ENCODE results near the gene ITGA1. TPM values are rescaled to one million over a fixed set of nuclear protein-coding genes. Genes with fewer than 3 reads are reported as not detected.

The ITGA1 gene
- total RNA-seq, 6 experiments from 2014 or later = 46.9 to 101 (median 83.9) TPM

DNA sequence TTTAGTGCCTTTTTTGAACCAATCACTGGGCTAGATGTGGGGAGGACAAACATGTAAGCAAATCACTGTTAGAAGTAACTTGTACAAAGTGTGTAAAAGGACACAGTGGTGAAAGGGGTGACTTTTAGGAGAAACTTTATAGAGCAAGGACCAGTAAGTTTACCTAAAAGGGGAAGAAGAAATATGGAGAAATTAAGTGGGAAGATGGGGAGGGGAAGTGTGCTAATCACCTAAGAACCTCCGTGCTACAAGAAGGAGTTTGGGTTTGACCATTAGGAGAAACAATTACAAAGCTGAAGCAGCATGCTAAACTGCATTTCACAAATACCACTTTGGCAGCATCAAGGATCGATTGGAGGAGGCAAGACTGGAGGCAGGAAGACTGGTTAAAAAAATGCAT is 17.3 kb downstream of the ITGA1 start:
- TF ChIP-seq, protein P1, sequence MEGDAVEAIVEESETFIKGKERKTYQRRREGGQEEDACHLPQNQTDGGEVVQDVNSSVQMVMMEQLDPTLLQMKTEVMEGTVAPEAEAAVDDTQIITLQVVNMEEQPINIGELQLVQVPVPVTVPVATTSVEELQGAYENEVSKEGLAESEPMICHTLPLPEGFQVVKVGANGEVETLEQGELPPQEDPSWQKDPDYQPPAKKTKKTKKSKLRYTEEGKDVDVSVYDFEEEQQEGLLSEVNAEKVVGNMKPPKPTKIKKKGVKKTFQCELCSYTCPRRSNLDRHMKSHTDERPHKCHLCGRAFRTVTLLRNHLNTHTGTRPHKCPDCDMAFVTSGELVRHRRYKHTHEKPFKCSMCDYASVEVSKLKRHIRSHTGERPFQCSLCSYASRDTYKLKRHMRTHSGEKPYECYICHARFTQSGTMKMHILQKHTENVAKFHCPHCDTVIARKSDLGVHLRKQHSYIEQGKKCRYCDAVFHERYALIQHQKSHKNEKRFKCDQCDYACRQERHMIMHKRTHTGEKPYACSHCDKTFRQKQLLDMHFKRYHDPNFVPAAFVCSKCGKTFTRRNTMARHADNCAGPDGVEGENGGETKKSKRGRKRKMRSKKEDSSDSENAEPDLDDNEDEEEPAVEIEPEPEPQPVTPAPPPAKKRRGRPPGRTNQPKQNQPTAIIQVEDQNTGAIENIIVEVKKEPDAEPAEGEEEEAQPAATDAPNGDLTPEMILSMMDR (IDR thresholded peaks at IDR 0.05) = no peak
- no peak for DNase-seq
- H3K4me1 Mint-ChIP-seq (ENCODE audit: low read depth) = peaks cover 71% of the 10 kb centered on the region
- peaks cover 60% of the 10 kb centered on the region for H3K36me3 Mint-ChIP-seq (ENCODE audit: low read depth)
- peaks cover under 1% of the 10 kb centered on the region; the same call in 1 of the 2 replicates for H3K27me3 Mint-ChIP-seq (ENCODE audit: insufficient read depth)
- H3K9me3 Mint-ChIP-seq = no peaks in the 10 kb centered on the region
- H3K27ac Mint-ChIP-seq = peak overlapping the region; percentile 65
- peak overlapping the region; percentile 70 for H3K4me3 Mint-ChIP-seq

DNA sequence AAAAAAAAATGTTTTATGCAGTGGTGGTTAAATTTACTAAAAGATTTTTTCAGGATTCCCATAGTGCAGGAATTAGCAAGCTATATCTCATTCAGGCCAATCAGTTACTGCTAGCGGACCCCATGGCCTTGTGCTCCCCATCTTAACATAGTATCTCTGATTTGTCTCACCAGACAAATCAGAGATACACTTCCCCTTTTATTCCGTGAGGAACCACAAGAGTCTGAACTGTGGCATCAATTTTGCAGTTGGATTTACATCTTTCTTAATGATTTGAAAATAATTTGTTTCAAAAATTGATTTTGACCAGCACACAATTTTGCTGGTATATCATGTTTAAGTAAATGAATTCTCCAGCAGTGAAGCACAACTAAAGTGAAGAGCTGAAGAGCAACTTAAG is 17.9 kb downstream of the ITGA1 start:
- H3K36me3 Mint-ChIP-seq (ENCODE audit: low read depth) = peaks cover 57% of the 10 kb centered on the region
- peak overlapping the region; percentile 70 for H3K4me3 Mint-ChIP-seq
- H3K27me3 Mint-ChIP-seq (ENCODE audit: insufficient read depth) = no peaks in the 10 kb centered on the region; the same call in 1 of the 2 replicates
- peak overlapping the region; percentile 43 for H3K27ac Mint-ChIP-seq
- DNase-seq = no peak
- H3K4me1 Mint-ChIP-seq (ENCODE audit: low read depth) = peaks cover 77% of the 10 kb centered on the region
- H3K9me3 Mint-ChIP-seq = no peaks in the 10 kb centered on the region
- TF ChIP-seq, protein P1 (IDR thresholded peaks at IDR 0.05) = no peak

DNA sequence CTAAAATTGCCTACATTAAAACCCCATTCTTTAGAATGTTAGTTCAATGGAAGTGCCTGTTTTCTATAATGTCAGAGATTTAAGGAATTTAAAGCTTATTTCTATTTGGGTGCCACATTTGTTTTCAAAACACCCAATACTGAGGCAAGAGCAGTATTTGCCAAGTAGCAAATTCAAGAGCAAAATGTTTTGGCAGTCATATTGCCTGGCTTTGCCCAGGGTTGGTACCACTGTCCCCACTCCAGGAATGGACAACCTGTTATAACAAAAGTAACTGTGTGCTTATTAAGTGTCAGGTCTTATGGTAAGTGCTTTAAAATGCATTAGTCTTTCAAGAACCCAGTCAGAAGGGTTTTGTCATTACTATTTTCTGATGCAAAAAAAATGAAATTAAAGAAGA is 19.3 kb downstream of the ITGA1 start:
- Mint-ChIP-seq H3K9me3 (no peaks in the 10 kb centered on the region), H3K4me3 (no peak overlapping the region; the same call in 1 of the 2 replicates), H3K27me3 (ENCODE audit: insufficient read depth) (no peaks in the 10 kb centered on the region; the same call in 1 of the 2 replicates), H3K4me1 (ENCODE audit: low read depth) (peaks cover 91% of the 10 kb centered on the region), H3K27ac (no peak overlapping the region), H3K36me3 (ENCODE audit: low read depth) (peaks cover 43% of the 10 kb centered on the region)
- DNase-seq = no peak
- TF ChIP-seq, protein P1 (IDR thresholded peaks at IDR 0.05) = no peak

DNA sequence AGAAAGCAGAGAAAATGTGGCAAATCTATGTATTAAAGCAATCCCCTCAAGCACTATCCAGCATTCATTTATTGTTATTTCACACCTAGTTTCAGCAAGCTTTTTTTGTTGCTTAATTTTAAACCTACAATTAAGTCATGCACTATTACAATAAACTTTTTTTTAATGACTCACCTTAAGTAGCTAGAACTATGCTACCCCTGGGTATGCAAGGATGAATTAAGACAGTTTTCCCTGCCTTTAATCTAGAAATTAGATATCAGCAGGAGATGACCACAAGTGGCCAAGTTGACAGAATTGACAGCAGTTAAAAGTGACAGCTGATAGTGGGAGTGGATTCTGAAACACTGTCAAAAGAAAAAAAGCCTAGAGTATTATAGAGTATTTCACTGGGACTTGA is 20.0 kb downstream of the ITGA1 start:
- no peaks in the 10 kb centered on the region; the same call in 1 of the 2 replicates for H3K27me3 Mint-ChIP-seq (ENCODE audit: insufficient read depth)
- peaks cover 98% of the 10 kb centered on the region for H3K4me1 Mint-ChIP-seq (ENCODE audit: low read depth)
- H3K9me3 Mint-ChIP-seq = no peaks in the 10 kb centered on the region
- H3K27ac Mint-ChIP-seq = peak overlapping the region; percentile 58
- TF ChIP-seq, protein P1 (IDR thresholded peaks at IDR 0.05) = no peak
- H3K4me3 Mint-ChIP-seq = peak overlapping the region; percentile 41; the same call in 1 of the 2 replicates
- DNase-seq = no peak
- H3K36me3 Mint-ChIP-seq (ENCODE audit: low read depth) = peaks cover 37% of the 10 kb centered on the region

GRCh38 chr5:52808316-52808901 is 20.7 kb downstream of the ITGA1 start:
- Mint-ChIP-seq H3K4me1 (ENCODE audit: low read depth) (peaks cover 100% of the 10 kb centered on the region), H3K27me3 (ENCODE audit: insufficient read depth) (no peaks in the 10 kb centered on the region; the same call in 1 of the 2 replicates), H3K4me3 (peak overlapping the region; percentile 19; the same call in 1 of the 2 replicates), H3K27ac (peak overlapping the region; percentile 96), H3K36me3 (ENCODE audit: low read depth) (peaks cover 31% of the 10 kb centered on the region), H3K9me3 (no peaks in the 10 kb centered on the region)
- TF ChIP-seq, protein P1 (IDR thresholded peaks at IDR 0.05) = no peak
- no peak for DNase-seq

Measured in HFFc6 (cell line).